K562 (cell line): ENCODE data around the gene MUC22. TPM values are rescaled to one million over a fixed set of nuclear protein-coding genes. Genes with fewer than 3 reads are reported as not detected.

Source experiments
- ATAC-seq: fragments of 200-7000 bp; cut with Tn5 transposase; 3 replicates; pipeline ENCODE4 v1.9.1; 2020; ENCODE audit warnings: moderate library complexity
- BruUV-seq: library from RNA; stranded (reverse); fragments of 400-500 nt; replicated peaks from 2 replicates; lab custom pipeline; 2021; lab: Mats Ljungman, UMichigan
- CTCF ChIA-PET: fragments of 300-600 bp; formaldehyde crosslinking; extraction: SDS; loops from one replicate; lab custom pipeline; 2021; ENCODE audit warnings: low intra/inter-chr PET ratio; lab: Yijun Ruan, JAX
- POLR2A ChIA-PET: fragments of 300-600, 350-650 bp; sonication (Branson Sonifier 250); formaldehyde crosslinking; extraction: SDS; loops from one replicate; lab custom pipeline; 2021; ENCODE audit warnings: antibody characterized with exemption, inconsistent platforms; lab: Yijun Ruan, JAX
- DNase-seq, 4 experiments: peaks; one replicate each; pipeline versions ENCODE4 v3.0.0 to v3.0.0-alpha.2; 2011 to 2018; ENCODE audit warnings: low spot score in 3 of 4, mixed read lengths in 3 of 4; ENCODE audit errors: extremely low read depth in 1 of 4
- FAIRE-seq: peaks from 2 replicates; lab custom pipeline; 2011; peaks lifted over from hg19 to GRCh38; lab: Jason Lieb, UNC
- H2AFZ ChIP-seq: 2 replicates; pipeline ENCODE4 v1.6.0; 2011; ENCODE audit warnings: low read depth, low read length, control low read depth, inconsistent platforms
- H3K27ac ChIP-seq: fragments of 200-600 bp; 3 replicates; pipeline ENCODE4 v1.8.0; 2011; ENCODE audit warnings: low read depth, mild to moderate bottlenecking, control low read depth, inconsistent platforms, low read length, moderate library complexity, mixed read lengths; ENCODE audit errors: extremely low read depth
- H3K27me3 ChIP-seq, 2 experiments: fragments of 300-600 bp in 1 of 2; 2 replicates in 1 of 2; 3 replicates in 1 of 2; pipeline versions ENCODE4 v1.6.0 to v1.8.0; 2011; ENCODE audit warnings: inconsistent platforms in 2 of 2, low read length in 2 of 2, mild to moderate bottlenecking in 1 of 2, mixed read lengths in 1 of 2, moderate library complexity in 1 of 2; ENCODE audit not compliant: control insufficient read depth in 2 of 2, insufficient read depth in 2 of 2
- H3K36me3 ChIP-seq: fragments of 300-600 bp; 3 replicates; pipeline ENCODE4 v1.8.0; 2011; ENCODE audit warnings: mild to moderate bottlenecking, low read length, inconsistent platforms; ENCODE audit not compliant: control insufficient read depth, insufficient read depth
- H3K4me1 ChIP-seq, 2 experiments: fragments of 200-600 bp in 1 of 2; replicated peaks in 1 of 2; 2 replicates in 1 of 2; 3 replicates in 1 of 2; pipeline versions ENCODE4 v1.5.1 to v1.8.0; 2011; ENCODE audit warnings: inconsistent platforms in 2 of 2, low read length in 2 of 2, mild to moderate bottlenecking in 1 of 2, mixed read lengths in 1 of 2, moderate library complexity in 1 of 2; ENCODE audit not compliant: control insufficient read depth in 2 of 2, insufficient read depth in 2 of 2
- H3K4me2 ChIP-seq: 2 replicates; pipeline ENCODE4 v1.6.1; 2011; ENCODE audit warnings: low read length, control low read depth, inconsistent platforms, mixed read lengths; ENCODE audit not compliant: insufficient read depth
- H3K4me3 ChIP-seq: fragments of 200-600 bp; sonication (generic), shearing (Covaris generic); 2 replicates; pipeline ENCODE4 v1.5.1; 2016; ENCODE audit warnings: control low read depth, inconsistent platforms
- H3K79me2 ChIP-seq: fragments of 200-600 bp; 3 replicates; pipeline ENCODE4 v1.8.0; 2011; ENCODE audit warnings: low read length, inconsistent platforms; ENCODE audit not compliant: control insufficient read depth, insufficient read depth
- H3K9ac ChIP-seq, 2 experiments: 2 replicates each; pipeline versions ENCODE4 v1.6.0 to v1.6.1; 2011; ENCODE audit warnings: low read depth in 2 of 2, low read length in 2 of 2, control low read depth in 1 of 2, inconsistent platforms in 1 of 2, mild to moderate bottlenecking in 1 of 2, mixed read lengths in 1 of 2; ENCODE audit not compliant: insufficient read depth in 1 of 2
- H3K9me1 ChIP-seq: one replicate; pipeline ENCODE4 v1.6.0; 2011; ENCODE audit warnings: inconsistent platforms, mild to moderate bottlenecking, low read length, moderate library complexity; ENCODE audit not compliant: control insufficient read depth, insufficient read depth
- H3K9me3 ChIP-seq: replicated peaks from 2 replicates; pipeline ENCODE4 v1.5.1; 2011; ENCODE audit warnings: low read depth, low read length, inconsistent platforms; ENCODE audit not compliant: control insufficient read depth, insufficient read depth
- H4K20me1 ChIP-seq: replicated peaks from 2 replicates; pipeline ENCODE4 v1.6.1; 2011; ENCODE audit warnings: low read length, inconsistent platforms, mixed read lengths; ENCODE audit not compliant: control insufficient read depth, insufficient read depth
- CBFB ChIP-seq: sonication (generic); formaldehyde crosslinking; IDR thresholded peaks from 2 replicates; pipeline ENCODE4 v1.4.0; 2020; ENCODE audit warnings: mild to moderate bottlenecking, missing genetic modification reagents
- CTCF ChIP-seq, 3 experiments: IDR thresholded peaks in 2 of 3; conservative IDR thresholded peaks in 1 of 3; 2 replicates each; pipeline ENCODE4 v1.5.1; 2011 to 2012; ENCODE audit warnings: low read length in 3 of 3, mild to moderate bottlenecking in 3 of 3, control low read depth in 2 of 3, improper control_type of control experiment in 1 of 3, inconsistent platforms in 1 of 3, low read depth in 1 of 3, mixed read lengths in 1 of 3, moderate library complexity in 1 of 3; ENCODE audit not compliant: insufficient read depth in 2 of 3
- ELF4 ChIP-seq: fragments of 450-650 bp; formaldehyde crosslinking; IDR thresholded peaks from 2 replicates; pipeline ENCODE4 v1.4.0; 2022; ENCODE audit warnings: missing genetic modification characterization
- FIP1L1 ChIP-seq: fragments of 200-400 bp; formaldehyde crosslinking; IDR thresholded peaks from 2 replicates; pipeline ENCODE4 v1.6.1; 2018; ENCODE audit warnings: mild to moderate bottlenecking, low read depth, low read length; ENCODE audit not compliant: poor library complexity, severe bottlenecking
- GTF2B ChIP-seq: IDR thresholded peaks from 2 replicates; pipeline ENCODE4 v1.6.1; 2011; ENCODE audit not compliant: insufficient read length; ENCODE audit errors: extremely low read depth
- JUN ChIP-seq, 2 experiments: sonication (generic) in 1 of 2; formaldehyde crosslinking in 1 of 2; IDR thresholded peaks; 2 replicates each; pipeline versions ENCODE4 v1.6.1 to v1.8.0; 2012 to 2022; ENCODE audit warnings: borderline replicate concordance in 2 of 2, mild to moderate bottlenecking in 2 of 2, improper control_type of control experiment in 1 of 2, low read depth in 1 of 2, low read length in 1 of 2, missing genetic modification reagents in 1 of 2
- KLF10 ChIP-seq: fragments of 250-450 bp; sonication (Bioruptor Pico); IDR thresholded peaks from 2 replicates; pipeline ENCODE4 v1.6.1; 2021; ENCODE audit warnings: matching md5 sums
- NR3C1 ChIP-seq: sonication (generic); formaldehyde crosslinking; IDR thresholded peaks from 2 replicates; pipeline ENCODE4 v1.8.1; 2022; ENCODE audit warnings: missing genetic modification reagents
- RAD21 ChIP-seq, 2 experiments: fragments of 250-450 bp in 1 of 2; fragments of 450-650 bp in 1 of 2; sonication (Bioruptor Pico) in 1 of 2; formaldehyde crosslinking in 1 of 2; IDR thresholded peaks in 1 of 2; conservative IDR thresholded peaks in 1 of 2; 2 replicates each; pipeline versions ENCODE4 v1.4.0 to v1.8.0; 2020 to 2022; ENCODE audit warnings: mild to moderate bottlenecking in 2 of 2, moderate library complexity in 1 of 2
- RBM34 ChIP-seq: fragments of 200-400 bp; formaldehyde crosslinking; IDR thresholded peaks from 2 replicates; pipeline ENCODE4 v1.6.1; 2018; ENCODE audit warnings: low read length, borderline replicate concordance; ENCODE audit not compliant: insufficient read depth
- SMARCA5 ChIP-seq: fragments of 450-650 bp; IDR thresholded peaks from 2 replicates; pipeline ENCODE4 v1.6.1; 2016
- SNRNP70 ChIP-seq: fragments of 200-400 bp; formaldehyde crosslinking; optimal IDR thresholded peaks from 2 replicates; pipeline ENCODE3; 2017; ENCODE audit warnings: low read depth, low read length
- TCF3 ChIP-seq: sonication (generic); formaldehyde crosslinking; IDR thresholded peaks from 2 replicates; pipeline ENCODE4 v1.4.0; 2020; ENCODE audit warnings: mild to moderate bottlenecking, missing genetic modification reagents
- TRIM24 ChIP-seq, 2 experiments: fragments of 450-650 bp; IDR thresholded peaks; 2 replicates each; pipeline ENCODE4 v1.6.1; 2016
- U2AF2 ChIP-seq: fragments of 200-400 bp; formaldehyde crosslinking; optimal IDR thresholded peaks from 2 replicates; pipeline ENCODE3; 2017; ENCODE audit warnings: low read depth, mild to moderate bottlenecking, low read length
- ZNF778 ChIP-seq: fragments of 450-650 bp; formaldehyde crosslinking; IDR thresholded peaks from 2 replicates; pipeline ENCODE4 v1.4.0; 2020; ENCODE audit warnings: mild to moderate bottlenecking, moderate library complexity
- WGBS: fragments of 100-300 bp; shearing (Covaris generic); methylation state at CpG from one replicate; pipeline ENCODE4 v1.1.6; 2016; ENCODE audit warnings: low coverage, mixed read lengths; ENCODE audit not compliant: insufficient coverage; ENCODE audit errors: missing lambda C conversion rate; 5-methylcytosine and 5-hydroxymethylcytosine counted together
- in situ Hi-C: fragments of 300-500 bp; cut with MboI; formaldehyde crosslinking; loops from 4 replicates; pipeline ENCODE4 v1.15.0; 2018; ENCODE audit warnings: inconsistent platforms, mixed read lengths
- intact Hi-C: fragments of 100-400 bp; cut with micrococcal nuclease; formaldehyde crosslinking; loops from 2 replicates; pipeline ENCODE4 v1.14.2; 2022
- polyA plus RNA-seq, 8 experiments: library from polyadenylated mRNA; depleted of rRNA in 4 of 8; stranded (reverse) in 5 of 8; unstranded in 3 of 8; fragments of >200 nt; fragmentation: Nextera tagmentation in 2 of 8; fragmentation: Illumina TruSeq in 1 of 8; extraction: Ambion mirVana in 2 of 8; extraction: Trizol in 1 of 8; gene quantifications; 2 replicates each; pipeline versions ENCODE4 v1.2.1 to v1.2.3, GENCODE V29; 2011 to 2014; ENCODE audit warnings: inconsistent platforms in 1 of 8, missing spikeins in 1 of 8
- total RNA-seq, 7 experiments: library from RNA; depleted of rRNA in 6 of 7; stranded (reverse); fragments of >200 nt in 6 of 7; fragmentation: Illumina TruSeq in 2 of 7; extraction: Trizol in 2 of 7; gene quantifications; 2 replicates each; pipeline versions ENCODE4 v1.2.1 to v1.2.3, GENCODE V29; 2011 to 2021; ENCODE audit warnings: low replicate concordance in 1 of 7

Gene MUC22
- total and polyA plus RNA-seq, 9 of the 15 experiments (the other 6 are each of a cell fraction or from before 2014, with no cell fraction given), result 0.01 to 0.03 TPM; not detected in 7

- TF ChIP-seq FIP1L1 (no peak), U2AF2 (no peak), ELF4 (CRISPR knock-in tag) (no peak), RBM34 (no peak), NR3C1 (CRISPR knock-in tag) (no peak), TCF3 (no peak), TRIM24 (IDR thresholded peaks at IDR 0.05) (no peak), CBFB (no peak), KLF10 (CRISPR knock-in tag) (no peak), SMARCA5 (no peak)
Measured at GRCh38 chr6:30972816-30973215, 37.5 kb upstream of the MUC22 start (continued).

- no peaks in the 10 kb centered on the region for H4K20me1 ChIP-seq
- FAIRE-seq (no peak), DNase-seq (peak in 2 of 4 experiments; percentile 18 to 43), ATAC-seq (peak; percentile 78)
- H3K9me1 ChIP-seq, result no peaks in the 10 kb centered on the region
- no peak overlapping the region for H3K9ac ChIP-seq
- H2AFZ ChIP-seq, result no peak overlapping the region
- BruUV-seq, result no TSS peak
- H3K4me3 ChIP-seq, result no peak overlapping the region
- no peaks in the 10 kb centered on the region for H3K79me2 ChIP-seq
- CTCF ChIA-PET, result interaction anchor here (0.9 kb wide), 1 partner anchor 32 kb away, joined by 3 read pairs; no protein-coding TSS in a partner anchor
- no peaks in the 10 kb centered on the region for H3K36me3 ChIP-seq
- POLR2A ChIA-PET, result interaction anchor here (0.6 to 1.8 kb wide), 5 partner anchors 10 to 61 kb away, joined by 3 to 5 read pairs (median 4); partner anchors contain the start of gene VARS2
- no peak overlapping the region for H3K4me2 ChIP-seq
- H3K4me1 ChIP-seq, result no peaks in the 10 kb centered on the region
- WGBS, result 3% methylated on average over 4 of the region's 4 CpGs
- peaks cover 34 to 45% of the 10 kb centered on the region in 2 experiments for H3K27me3 ChIP-seq
- H3K27ac ChIP-seq, result no peak overlapping the region
- intact Hi-C loops, result no loop called here
- H3K9me3 ChIP-seq, result no peaks in the 10 kb centered on the region
- in situ Hi-C loops, result no loop called here
- TF ChIP-seq SNRNP70, result no peak
- peak in 2 of 3 experiments; percentile 16 to 25; a peak in 3 of 6 replicates for TF ChIP-seq CTCF (IDR thresholded peaks at IDR 0.05 in 2 of 3, conservative IDR thresholded peaks at IDR 0.05 in 1 of 3; ENCODE audit: insufficient read depth in 2 of 3, low read depth in 1 of 3, low read length in 3 of 3)
- TF ChIP-seq GTF2B, result no peak
- no peak for TF ChIP-seq JUN (IDR thresholded peaks at IDR 0.05; ENCODE audit: borderline replicate concordance, low read depth, low read length)
- no peak for TF ChIP-seq JUN (CRISPR knock-in tag; IDR thresholded peaks at IDR 0.05; ENCODE audit: borderline replicate concordance)
- no peak for TF ChIP-seq ZNF778 (CRISPR knock-in tag)
- TF ChIP-seq RAD21 (CRISPR knock-in tag; conservative IDR thresholded peaks at IDR 0.05 in 1 of 2, IDR thresholded peaks at IDR 0.05 in 1 of 2), result peak in 1 of 2 experiments; percentile 23; a peak in 1 of 4 replicates
Measured at GRCh38 chr6:30974490-30975252, 35.6 kb upstream of the MUC22 start.
